Activated B cell treated with CpG ODN at 0.5 μM for 24 hours (primary cell): ENCODE data around the gene HAPLN3. TPM values are rescaled to one million over a fixed set of nuclear protein-coding genes. Genes with fewer than 3 reads are reported as not detected.

Source experiments
- ATAC-seq: fragments of 200-7000 bp; cut with Tn5 transposase; one replicate; pipeline ENCODE4 v1.10.0; 2021; ENCODE audit warnings: low read depth, mild to moderate bottlenecking, moderate library complexity
- CTCF ChIA-PET: fragments of 350-600 bp; sonication (Branson Sonifier 250); formaldehyde crosslinking; loops from one replicate; lab custom pipeline; 2021; ENCODE audit warnings: antibody characterized with exemption; lab: Charles Lee
- POLR2A ChIA-PET: fragments of 350-600 bp; sonication (Branson Sonifier 250); formaldehyde crosslinking; loops from one replicate; lab custom pipeline; 2021; ENCODE audit warnings: antibody characterized with exemption; lab: Charles Lee
- DNase-seq: peaks from one replicate; pipeline ENCODE4 v3.0.0; 2022
- H3K27ac Mint-ChIP-seq: one replicate; pipeline ENCODE4 v1.8.0; 2020; ENCODE audit warnings: mixed read lengths
- H3K27me3 Mint-ChIP-seq: one replicate; pipeline ENCODE4 v1.8.0; 2021; ENCODE audit warnings: mixed read lengths
- H3K36me3 Mint-ChIP-seq: one replicate; pipeline ENCODE4 v1.8.0; 2021; ENCODE audit warnings: low read depth, mixed read lengths
- H3K4me1 Mint-ChIP-seq: one replicate; pipeline ENCODE4 v1.8.0; 2021; ENCODE audit warnings: mixed read lengths
- H3K4me3 Mint-ChIP-seq: one replicate; pipeline ENCODE4 v1.8.0; 2020; ENCODE audit warnings: mild to moderate bottlenecking, mixed read lengths
- H3K9me3 Mint-ChIP-seq: one replicate; pipeline ENCODE4 v1.8.0; 2020; ENCODE audit warnings: mixed read lengths
- intact Hi-C: fragments of 100-400 bp; cut with micrococcal nuclease; formaldehyde crosslinking; loops from one replicate; pipeline ENCODE4 v1.15.1; 2024
- total RNA-seq: library from RNA; stranded (reverse); gene quantifications from 2 replicates; pipeline ENCODE4 v1.2.3, GENCODE V29; 2022
- TF ChIP-seq, protein P1 (sequence below): fragments of 200-600 bp; IDR thresholded peaks from one replicate; pipeline ENCODE4 v1.8.0; 2022; ENCODE audit warnings: antibody characterized with exemption, mild to moderate bottlenecking

The HAPLN3 gene
- total RNA-seq, 1 donor from 2014 or later, result 9.1 TPM

- Mint-ChIP-seq H3K27me3 (peaks cover 3% of the 10 kb centered on the region), H3K4me3 (no peak overlapping the region), H3K4me1 (no peaks in the 10 kb centered on the region), H3K27ac (no peak overlapping the region), H3K9me3 (no peaks in the 10 kb centered on the region), H3K36me3 (no peaks in the 10 kb centered on the region)
- DNase-seq (no peak), ATAC-seq (no peak)
- ChIA-PET POLR2A (no interaction called here), CTCF (no interaction called here)
- intact Hi-C loops, result no loop called here
- TF ChIP-seq, protein P1, sequence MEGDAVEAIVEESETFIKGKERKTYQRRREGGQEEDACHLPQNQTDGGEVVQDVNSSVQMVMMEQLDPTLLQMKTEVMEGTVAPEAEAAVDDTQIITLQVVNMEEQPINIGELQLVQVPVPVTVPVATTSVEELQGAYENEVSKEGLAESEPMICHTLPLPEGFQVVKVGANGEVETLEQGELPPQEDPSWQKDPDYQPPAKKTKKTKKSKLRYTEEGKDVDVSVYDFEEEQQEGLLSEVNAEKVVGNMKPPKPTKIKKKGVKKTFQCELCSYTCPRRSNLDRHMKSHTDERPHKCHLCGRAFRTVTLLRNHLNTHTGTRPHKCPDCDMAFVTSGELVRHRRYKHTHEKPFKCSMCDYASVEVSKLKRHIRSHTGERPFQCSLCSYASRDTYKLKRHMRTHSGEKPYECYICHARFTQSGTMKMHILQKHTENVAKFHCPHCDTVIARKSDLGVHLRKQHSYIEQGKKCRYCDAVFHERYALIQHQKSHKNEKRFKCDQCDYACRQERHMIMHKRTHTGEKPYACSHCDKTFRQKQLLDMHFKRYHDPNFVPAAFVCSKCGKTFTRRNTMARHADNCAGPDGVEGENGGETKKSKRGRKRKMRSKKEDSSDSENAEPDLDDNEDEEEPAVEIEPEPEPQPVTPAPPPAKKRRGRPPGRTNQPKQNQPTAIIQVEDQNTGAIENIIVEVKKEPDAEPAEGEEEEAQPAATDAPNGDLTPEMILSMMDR, result no peak
These were observed 31.9 kb downstream of the HAPLN3 start for GRCh38 chr15:88863412-88863811.

DNA sequence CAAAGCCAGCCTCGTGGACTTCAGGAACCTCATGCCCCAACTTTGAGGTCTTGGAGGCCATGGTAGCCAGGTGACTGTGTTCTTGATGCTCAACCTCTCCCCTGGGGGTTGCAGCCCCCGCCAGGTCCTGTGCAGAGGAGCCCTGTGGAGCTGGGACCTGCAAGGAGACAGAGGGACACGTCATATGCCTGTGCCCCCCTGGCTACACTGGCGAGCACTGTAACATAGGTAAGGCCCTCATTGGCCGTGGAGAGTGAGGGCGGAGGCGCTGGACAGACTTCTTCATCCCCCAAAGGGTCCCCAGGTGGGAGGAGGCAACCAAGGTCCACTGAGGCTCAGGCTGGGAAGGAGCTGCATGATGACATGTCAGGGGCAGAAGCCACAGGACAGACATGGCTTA lies 35.1 kb downstream of the HAPLN3 start:
- H3K4me1 Mint-ChIP-seq, result no peaks in the 10 kb centered on the region
- H3K9me3 Mint-ChIP-seq, result no peaks in the 10 kb centered on the region
- no peaks in the 10 kb centered on the region for H3K36me3 Mint-ChIP-seq
- ATAC-seq (no peak), DNase-seq (no peak)
- ChIA-PET POLR2A (no interaction called here), CTCF (no interaction called here)
- H3K27ac Mint-ChIP-seq, result no peak overlapping the region
- peaks cover 3% of the 10 kb centered on the region for H3K27me3 Mint-ChIP-seq
- H3K4me3 Mint-ChIP-seq, result no peak overlapping the region
- TF ChIP-seq, protein P1, result no peak
- intact Hi-C loops, result no loop called here

GRCh38 chr15:88859550-88859949 lies 35.8 kb downstream of the HAPLN3 start:
- DNase-seq, result no peak
- intact Hi-C loops, result no loop called here
- ATAC-seq, result no peak
- H3K4me3 Mint-ChIP-seq, result no peak overlapping the region
- no peaks in the 10 kb centered on the region for H3K4me1 Mint-ChIP-seq
- H3K9me3 Mint-ChIP-seq, result peaks cover 2% of the 10 kb centered on the region
- H3K27ac Mint-ChIP-seq, result no peak overlapping the region
- TF ChIP-seq, protein P1, result no peak
- ChIA-PET POLR2A (no interaction called here), CTCF (no interaction called here)
- H3K36me3 Mint-ChIP-seq, result no peaks in the 10 kb centered on the region
- H3K27me3 Mint-ChIP-seq, result peaks cover 3% of the 10 kb centered on the region

GRCh38 chr15:88858934-88859333 lies 36.4 kb downstream of the HAPLN3 start:
- Mint-ChIP-seq H3K27me3 (peaks cover 3% of the 10 kb centered on the region), H3K36me3 (no peaks in the 10 kb centered on the region), H3K9me3 (peaks cover 4% of the 10 kb centered on the region), H3K4me1 (no peaks in the 10 kb centered on the region), H3K27ac (no peak overlapping the region), H3K4me3 (no peak overlapping the region)
- intact Hi-C loops, result no loop called here
- ATAC-seq (no peak), DNase-seq (no peak)
- POLR2A ChIA-PET, result no interaction called here
- TF ChIP-seq, protein P1, result no peak
- CTCF ChIA-PET, result no interaction called here

- Mint-ChIP-seq H3K27me3 (peaks cover 11% of the 10 kb centered on the region), H3K9me3 (peaks cover 4% of the 10 kb centered on the region), H3K27ac (no peak overlapping the region), H3K4me1 (no peaks in the 10 kb centered on the region), H3K36me3 (no peaks in the 10 kb centered on the region), H3K4me3 (no peak overlapping the region)
- ChIA-PET CTCF (no interaction called here), POLR2A (no interaction called here)
- TF ChIP-seq, protein P1, result no peak
- DNase-seq (no peak), ATAC-seq (no peak)
- intact Hi-C loops, result no loop called here
These were observed 42.9 kb downstream of the HAPLN3 start for GRCh38 chr15:88852476-88852875.
